ENCODE data around the gene FAM227B. TPM values are rescaled to one million over a fixed set of nuclear protein-coding genes. Genes with fewer than 3 reads are reported as not detected.

FAM227B gene
- total RNA-seq, 1 donor from 2014 or later, result 5.8 TPM

DNA sequence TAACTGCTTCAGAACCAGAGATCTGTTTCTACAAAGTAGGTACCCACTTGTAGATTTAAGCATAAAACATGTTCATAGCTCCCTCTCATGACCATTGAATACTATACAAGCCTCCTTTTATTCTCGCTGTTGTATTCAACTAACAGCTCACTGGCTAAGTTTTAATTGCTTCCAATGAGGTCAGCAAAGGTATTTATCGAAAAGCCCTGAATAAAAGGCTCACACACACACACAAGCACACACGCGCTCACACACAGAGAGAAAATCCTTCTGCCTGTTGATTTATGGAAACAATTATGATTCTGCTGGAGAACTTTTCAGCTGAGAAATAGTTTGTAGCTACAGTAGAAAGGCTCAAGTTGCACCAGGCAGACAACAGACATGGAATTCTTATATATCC, 197.6 kb downstream of the FAM227B start, which contains the start of gene FGF7:
Gene FGF7 (plus strand): TSS at position 222 of the 400 bp plus-strand sequence. CDS start 1,056 bp downstream, outside the sequence.
- H3K36me3 ChIP-seq (ENCODE audit: control insufficient read depth, insufficient read depth, low read length), result no peaks in the 10 kb centered on the region
- DNase-seq (ENCODE audit: low read depth), result no peak
- no peak within 1 kb of the TSS for H3K4me3 ChIP-seq (ENCODE audit: low read depth, low read length)
- no peaks in the 10 kb centered on the region for H3K27me3 ChIP-seq (ENCODE audit: control insufficient read depth, insufficient read depth, low read length)
- TF ChIP-seq, protein P1, sequence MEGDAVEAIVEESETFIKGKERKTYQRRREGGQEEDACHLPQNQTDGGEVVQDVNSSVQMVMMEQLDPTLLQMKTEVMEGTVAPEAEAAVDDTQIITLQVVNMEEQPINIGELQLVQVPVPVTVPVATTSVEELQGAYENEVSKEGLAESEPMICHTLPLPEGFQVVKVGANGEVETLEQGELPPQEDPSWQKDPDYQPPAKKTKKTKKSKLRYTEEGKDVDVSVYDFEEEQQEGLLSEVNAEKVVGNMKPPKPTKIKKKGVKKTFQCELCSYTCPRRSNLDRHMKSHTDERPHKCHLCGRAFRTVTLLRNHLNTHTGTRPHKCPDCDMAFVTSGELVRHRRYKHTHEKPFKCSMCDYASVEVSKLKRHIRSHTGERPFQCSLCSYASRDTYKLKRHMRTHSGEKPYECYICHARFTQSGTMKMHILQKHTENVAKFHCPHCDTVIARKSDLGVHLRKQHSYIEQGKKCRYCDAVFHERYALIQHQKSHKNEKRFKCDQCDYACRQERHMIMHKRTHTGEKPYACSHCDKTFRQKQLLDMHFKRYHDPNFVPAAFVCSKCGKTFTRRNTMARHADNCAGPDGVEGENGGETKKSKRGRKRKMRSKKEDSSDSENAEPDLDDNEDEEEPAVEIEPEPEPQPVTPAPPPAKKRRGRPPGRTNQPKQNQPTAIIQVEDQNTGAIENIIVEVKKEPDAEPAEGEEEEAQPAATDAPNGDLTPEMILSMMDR (IDR thresholded peaks at IDR 0.05; ENCODE audit: insufficient read depth, low read length, poor library complexity, severe bottlenecking), result no peak

DNA sequence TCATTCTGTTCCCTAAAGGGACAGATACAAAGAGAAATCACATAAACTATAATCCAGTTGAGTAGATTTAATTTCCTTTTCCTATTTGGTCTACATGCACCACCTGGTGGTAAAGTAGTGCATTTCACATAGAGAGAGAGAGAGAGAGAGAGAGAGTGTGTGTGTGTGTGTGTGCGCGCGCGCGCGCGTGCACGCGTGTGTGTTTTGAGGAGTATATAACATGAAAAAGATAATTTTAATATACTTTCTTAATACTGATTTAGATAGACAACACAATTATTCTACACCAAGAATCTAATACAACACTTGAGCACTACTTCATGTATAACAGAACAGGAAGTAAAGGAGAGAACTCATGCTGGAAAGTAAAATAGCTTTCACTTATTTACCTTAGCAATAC, 198.6 kb downstream of the FAM227B start:
- Histone ChIP-seq H3K4me3 (ENCODE audit: low read depth, low read length) (no peak overlapping the region), H3K27me3 (ENCODE audit: control insufficient read depth, insufficient read depth, low read length) (no peaks in the 10 kb centered on the region), H3K36me3 (ENCODE audit: control insufficient read depth, insufficient read depth, low read length) (no peaks in the 10 kb centered on the region)
- TF ChIP-seq, protein P1 (IDR thresholded peaks at IDR 0.05; ENCODE audit: insufficient read depth, low read length, poor library complexity, severe bottlenecking), result peak; percentile 69
- no peak for DNase-seq (ENCODE audit: low read depth)

DNA sequence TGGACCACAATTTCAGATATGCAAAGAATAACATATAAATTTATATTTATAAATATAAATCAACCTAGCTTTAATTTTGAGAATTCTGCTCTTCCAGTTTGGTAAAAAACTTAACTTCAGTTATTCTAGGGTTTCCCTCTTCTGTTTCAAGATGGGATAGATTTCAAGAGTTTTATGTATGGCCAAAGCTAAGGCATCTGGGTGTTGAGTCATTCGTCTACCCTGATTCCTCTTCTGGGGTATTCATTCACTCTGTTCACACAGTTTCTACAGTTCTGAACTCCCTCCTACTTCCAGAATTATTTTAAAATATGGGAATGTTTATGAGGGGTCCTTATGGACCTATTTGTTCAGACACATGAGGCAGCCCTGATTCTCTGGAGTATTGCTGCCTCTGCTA, 201.8 kb downstream of the FAM227B start:
- DNase-seq (ENCODE audit: low read depth), result no peak
- H3K27me3 ChIP-seq (ENCODE audit: control insufficient read depth, insufficient read depth, low read length), result no peaks in the 10 kb centered on the region
- H3K36me3 ChIP-seq (ENCODE audit: control insufficient read depth, insufficient read depth, low read length), result no peaks in the 10 kb centered on the region
- H3K4me3 ChIP-seq (ENCODE audit: low read depth, low read length), result no peak overlapping the region
- TF ChIP-seq, protein P1 (IDR thresholded peaks at IDR 0.05; ENCODE audit: insufficient read depth, low read length, poor library complexity, severe bottlenecking), result no peak

GRCh38 chr15:49415638-49416037, 205.0 kb downstream of the FAM227B start:
- Histone ChIP-seq H3K4me3 (ENCODE audit: low read depth, low read length) (no peak overlapping the region), H3K36me3 (ENCODE audit: control insufficient read depth, insufficient read depth, low read length) (no peaks in the 10 kb centered on the region), H3K27me3 (ENCODE audit: control insufficient read depth, insufficient read depth, low read length) (no peaks in the 10 kb centered on the region)
- no peak for DNase-seq (ENCODE audit: low read depth)
- TF ChIP-seq, protein P1 (IDR thresholded peaks at IDR 0.05; ENCODE audit: insufficient read depth, low read length, poor library complexity, severe bottlenecking), result no peak

- TF ChIP-seq, protein P1 (IDR thresholded peaks at IDR 0.05; ENCODE audit: insufficient read depth, low read length, poor library complexity, severe bottlenecking), result no peak
- H3K36me3 ChIP-seq (ENCODE audit: control insufficient read depth, insufficient read depth, low read length), result no peaks in the 10 kb centered on the region
- no peak for DNase-seq (ENCODE audit: low read depth)
These were observed 205.5 kb downstream of the FAM227B start for GRCh38 chr15:49415149-49415548.

GRCh38 chr15:49412797-49413196, 207.8 kb downstream of the FAM227B start:
- TF ChIP-seq, protein P1 (IDR thresholded peaks at IDR 0.05; ENCODE audit: insufficient read depth, low read length, poor library complexity, severe bottlenecking), result no peak
- no peak for DNase-seq (ENCODE audit: low read depth)
- Histone ChIP-seq H3K27me3 (ENCODE audit: control insufficient read depth, insufficient read depth, low read length) (no peaks in the 10 kb centered on the region), H3K36me3 (ENCODE audit: control insufficient read depth, insufficient read depth, low read length) (no peaks in the 10 kb centered on the region), H3K4me3 (ENCODE audit: low read depth, low read length) (no peak overlapping the region)

More at GRCh38 chr15:49415149-49415548, 205.5 kb downstream of the FAM227B start:
- Histone ChIP-seq H3K27me3 (ENCODE audit: control insufficient read depth, insufficient read depth, low read length) (no peaks in the 10 kb centered on the region), H3K4me3 (ENCODE audit: low read depth, low read length) (no peak overlapping the region)
